ENCODE data around the gene LSM4. TPM values are rescaled to one million over a fixed set of nuclear protein-coding genes. Genes with fewer than 3 reads are reported as not detected.

The LSM4 gene
- total and polyA plus RNA-seq, 2 of the 13 experiments (the other 11 are each of a cell fraction or from before 2014, with no cell fraction given), result 65.8 to 166 TPM

- TF ChIP-seq MAFK (conservative IDR thresholded peaks at IDR 0.05 in 1 of 2, IDR thresholded peaks at IDR 0.05 in 1 of 2; ENCODE audit: low read length in 2 of 2), result no peak
- peak; percentile 73; the same call in 1 of the 2 replicates for TF ChIP-seq ZSCAN31 (CRISPR knock-in tag; IDR thresholded peaks at IDR 0.05; ENCODE audit: low read depth)
- no peak for TF ChIP-seq BCL6 (CRISPR knock-in tag; IDR thresholded peaks at IDR 0.05)
- TF ChIP-seq ZNF264 (CRISPR knock-in tag; IDR thresholded peaks at IDR 0.05), result no peak
- TF ChIP-seq SKIL (CRISPR knock-in tag; IDR thresholded peaks at IDR 0.05; ENCODE audit: borderline replicate concordance), result peak; percentile 67; the same call in 1 of the 2 replicates
- TF ChIP-seq THAP7 (CRISPR knock-in tag; IDR thresholded peaks at IDR 0.05), result no peak
- no peak for TF ChIP-seq BRF2 (CRISPR knock-in tag; IDR thresholded peaks at IDR 0.05)
- TF ChIP-seq RFXAP (CRISPR knock-in tag; IDR thresholded peaks at IDR 0.05; ENCODE audit: borderline replicate concordance), result no peak
- peak; percentile 53; the same call in 1 of the 2 replicates for TF ChIP-seq ZC3H13 (CRISPR knock-in tag; IDR thresholded peaks at IDR 0.05)
- no peak for TF ChIP-seq ZNF569 (CRISPR knock-in tag; IDR thresholded peaks at IDR 0.05; ENCODE audit: borderline replicate concordance)
- TF ChIP-seq BRCA1 (CRISPR knock-in tag; IDR thresholded peaks at IDR 0.05), result no peak
- TF ChIP-seq NFRKB (IDR thresholded peaks at IDR 0.05), result no peak
- TF ChIP-seq TOPORS (CRISPR knock-in tag; IDR thresholded peaks at IDR 0.05), result 0 out of 2 replicates have a peak, but pooled peaks have one; percentile 44
- peak; percentile 80 for TF ChIP-seq ZNF430 (CRISPR knock-in tag; IDR thresholded peaks at IDR 0.05)
- TF ChIP-seq ZNF770 (CRISPR knock-in tag; IDR thresholded peaks at IDR 0.05), result peak; percentile 78
- no peak; the same call in 1 of the 2 replicates for TF ChIP-seq SIX1 (CRISPR knock-in tag; IDR thresholded peaks at IDR 0.05; ENCODE audit: borderline replicate concordance)
- TF ChIP-seq ZNF292 (CRISPR knock-in tag; IDR thresholded peaks at IDR 0.05; ENCODE audit: borderline replicate concordance, low read depth), result peak; percentile 98
- TF ChIP-seq ZBTB8A (CRISPR knock-in tag; IDR thresholded peaks at IDR 0.05; ENCODE audit: borderline replicate concordance, low read depth), result 0 out of 2 replicates have a peak, but pooled peaks have one; percentile 72
- peak; percentile 58 for TF ChIP-seq ZBTB38 (CRISPR knock-in tag; IDR thresholded peaks at IDR 0.05)
- peak; percentile 91 for TF ChIP-seq POLR2G (IDR thresholded peaks at IDR 0.05; ENCODE audit: low read depth, low read length)
- peak; percentile 58 for TF ChIP-seq ZNF501 (CRISPR knock-in tag; IDR thresholded peaks at IDR 0.05)
- no peak for TF ChIP-seq CBFB (CRISPR knock-in tag; IDR thresholded peaks at IDR 0.05)
- no peak for TF ChIP-seq PTBP1 (IDR thresholded peaks at IDR 0.05; ENCODE audit: low read depth, low read length, poor library complexity, severe bottlenecking)
- no peak for TF ChIP-seq HMG20B (CRISPR knock-in tag; conservative IDR thresholded peaks at IDR 0.05)
These were observed 18.2 kb downstream of the LSM4 start (continued) for GRCh38 chr19:18304458-18305310.
